Effector CD8-positive, alpha-beta T cell (primary cell): ENCODE measurements around the gene PRDM16.

Experiments
- DNase-seq: peaks from one replicate; lab custom pipeline; 2025; lab: John Stamatoyannopoulos, UW

The PRDM16 gene

DNA sequence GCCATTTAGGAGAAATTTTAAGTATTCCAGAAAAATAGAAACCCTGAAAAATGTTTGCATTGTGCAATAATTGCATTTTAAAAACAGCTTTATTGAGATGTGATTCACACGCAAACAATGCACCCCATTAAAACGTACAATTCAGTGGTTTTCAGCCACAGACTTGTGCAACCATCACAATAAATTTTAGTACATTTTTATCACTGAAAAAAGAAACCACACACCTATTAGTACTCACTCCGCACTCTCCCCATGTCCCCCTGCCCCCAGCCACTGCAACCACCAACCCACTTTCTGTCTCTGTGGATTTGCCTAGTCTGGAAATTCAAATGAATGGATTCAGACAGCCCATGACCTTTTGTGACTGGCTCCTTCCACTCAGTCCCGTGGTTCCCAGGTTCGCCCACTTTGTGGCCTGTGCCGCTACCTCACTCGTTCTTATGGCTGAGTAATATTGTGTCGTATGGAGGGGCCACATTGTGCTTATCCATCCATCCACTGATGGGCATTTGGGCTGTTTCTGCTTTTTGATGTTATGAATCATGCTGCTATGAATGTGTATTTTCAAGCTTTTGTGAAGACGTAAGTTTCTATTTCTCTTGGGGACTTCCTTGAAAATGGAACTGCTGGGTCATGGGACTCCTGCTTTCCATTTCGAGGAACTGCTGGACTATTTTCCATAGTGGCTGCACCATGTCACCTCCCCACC, 237.7 kb downstream of the PRDM16 start:
- no peak for DNase-seq

- no peak for DNase-seq
These were observed 238.4 kb downstream of the PRDM16 start for GRCh38 chr1:3307359-3307758.

DNA sequence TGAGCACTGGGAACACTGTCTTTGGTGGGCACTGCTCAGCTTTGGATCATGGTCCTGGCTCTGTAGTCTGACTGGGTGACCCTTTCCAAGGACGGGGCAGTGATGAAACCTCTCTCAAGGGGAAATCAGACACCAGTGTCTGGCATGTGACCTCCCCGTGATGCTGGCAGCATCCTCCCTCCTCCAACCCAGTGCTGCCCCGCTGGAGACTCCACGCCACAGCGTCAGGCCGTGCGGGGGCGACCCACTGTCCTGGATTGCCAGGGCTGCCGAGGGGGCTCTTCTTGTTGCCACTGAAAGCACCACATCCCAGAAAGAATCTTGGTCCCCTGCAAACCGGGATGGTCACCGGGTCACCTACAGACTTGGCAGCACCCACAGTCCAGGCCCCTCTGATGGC, 239.1 kb downstream of the PRDM16 start:
- DNase-seq = no peak

GRCh38 chr1:3310718-3311400, 241.9 kb downstream of the PRDM16 start:
- DNase-seq = no peak

- DNase-seq = no peak
These were observed 242.7 kb downstream of the PRDM16 start for GRCh38 chr1:3311711-3312110.

DNA sequence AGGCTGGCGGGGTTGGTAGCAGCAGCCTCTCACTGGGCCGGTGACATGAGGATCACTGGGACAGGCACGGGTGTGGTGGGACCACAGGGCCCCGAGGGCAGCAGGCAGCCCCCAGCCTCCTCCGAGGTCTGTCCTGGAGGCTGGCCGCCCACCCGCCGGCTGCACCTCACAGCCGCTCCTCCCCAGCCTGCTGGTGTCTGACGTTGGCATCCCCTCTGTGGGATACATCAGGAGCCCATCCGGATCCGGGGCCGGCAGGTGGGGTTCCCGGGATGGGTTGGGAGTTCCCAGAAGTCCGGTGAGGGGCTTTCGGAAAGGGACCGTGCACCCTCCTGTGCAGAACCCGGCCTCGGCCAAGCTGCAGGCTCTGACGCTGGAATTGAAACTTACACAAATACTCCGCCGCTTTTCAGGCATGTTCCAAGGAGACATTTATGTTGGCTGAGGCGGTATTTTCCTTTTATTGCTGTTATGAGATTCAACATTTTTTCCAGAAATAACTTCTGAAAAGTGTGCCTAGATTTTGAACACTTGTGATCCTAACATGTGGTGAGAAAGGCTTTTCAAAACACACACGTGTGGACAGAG, 243.4 kb downstream of the PRDM16 start:
- DNase-seq = no peak

DNA sequence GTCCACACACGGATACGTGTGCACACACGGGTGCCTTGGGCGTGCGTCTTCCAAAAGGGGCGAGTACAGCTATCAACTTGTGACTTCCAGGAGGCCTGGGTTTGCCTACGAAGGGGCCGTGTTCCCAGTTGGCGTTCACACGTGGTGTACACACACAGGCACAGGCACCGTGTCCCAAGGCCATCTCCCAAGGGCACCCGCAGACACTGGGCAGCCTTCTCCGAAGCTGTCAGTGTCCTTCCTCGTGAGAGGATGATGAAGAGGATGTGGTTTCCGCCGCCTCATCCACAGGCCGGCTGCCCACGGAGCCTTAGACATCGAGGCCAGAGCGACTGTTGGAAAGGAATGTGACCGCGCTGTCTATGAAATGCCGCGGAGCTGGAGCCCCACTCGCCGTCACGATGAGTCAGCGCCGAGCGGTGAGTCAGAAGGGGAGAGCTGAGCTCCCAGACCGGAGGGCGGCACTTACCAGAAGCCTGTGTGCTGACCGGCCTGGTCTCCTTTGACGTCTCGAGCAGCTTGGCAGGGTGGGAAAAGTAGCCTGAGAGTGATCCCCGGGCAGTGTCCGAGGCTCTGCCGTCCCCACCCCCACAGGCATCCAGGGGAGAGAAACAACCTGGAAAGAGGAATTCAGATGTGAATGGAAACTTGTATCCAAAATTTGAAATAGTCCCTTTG, 244.0 kb downstream of the PRDM16 start:
- no peak for DNase-seq

- DNase-seq = no peak
These were observed 244.6 kb downstream of the PRDM16 start for GRCh38 chr1:3313576-3313950.

GRCh38 chr1:3314491-3315381, 245.7 kb downstream of the PRDM16 start:
- DNase-seq = no peak

- DNase-seq = no peak
These were observed 246.7 kb downstream of the PRDM16 start for GRCh38 chr1:3315399-3316339.

- DNase-seq = no peak
These were observed 247.4 kb downstream of the PRDM16 start for GRCh38 chr1:3316340-3316943.

DNA sequence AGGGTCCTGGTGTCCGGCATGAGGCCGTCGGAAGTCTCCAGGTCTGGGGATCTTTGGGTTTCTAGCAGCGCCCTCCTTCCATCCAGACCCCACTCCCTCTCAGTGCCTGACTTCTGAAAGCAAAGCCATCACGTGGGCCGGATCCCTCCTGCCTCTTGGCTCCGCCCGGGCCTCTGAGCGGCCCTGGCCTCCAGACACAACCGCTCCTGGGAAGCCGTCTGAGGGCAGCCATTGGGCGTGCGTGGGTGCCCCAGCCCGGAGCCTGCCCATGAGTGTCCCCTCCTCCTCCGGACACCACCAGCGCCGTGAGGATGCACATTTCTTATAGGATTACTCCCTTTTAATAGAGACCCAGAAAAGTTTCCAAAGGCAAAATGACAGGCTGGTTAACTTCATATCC, 248.5 kb downstream of the PRDM16 start:
- DNase-seq = no peak

DNA sequence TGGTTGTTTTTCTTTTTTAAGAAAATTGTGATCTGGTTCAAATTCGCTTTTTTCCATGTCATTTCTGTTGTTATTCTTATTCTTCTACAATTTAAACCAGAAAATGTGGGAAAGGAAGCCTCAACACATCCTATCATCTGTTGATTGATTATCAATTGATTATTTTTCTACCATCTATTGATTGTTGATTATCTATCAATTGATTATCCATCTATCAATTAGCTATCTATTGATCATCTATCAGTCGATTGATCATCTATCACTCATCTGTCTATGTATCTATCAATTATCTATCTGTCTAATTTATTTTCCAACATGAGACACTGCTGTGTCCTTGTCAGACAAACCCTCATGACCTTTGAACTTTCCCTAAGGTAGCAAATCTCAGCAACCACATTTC, 249.3 kb downstream of the PRDM16 start:
- no peak for DNase-seq

DNA sequence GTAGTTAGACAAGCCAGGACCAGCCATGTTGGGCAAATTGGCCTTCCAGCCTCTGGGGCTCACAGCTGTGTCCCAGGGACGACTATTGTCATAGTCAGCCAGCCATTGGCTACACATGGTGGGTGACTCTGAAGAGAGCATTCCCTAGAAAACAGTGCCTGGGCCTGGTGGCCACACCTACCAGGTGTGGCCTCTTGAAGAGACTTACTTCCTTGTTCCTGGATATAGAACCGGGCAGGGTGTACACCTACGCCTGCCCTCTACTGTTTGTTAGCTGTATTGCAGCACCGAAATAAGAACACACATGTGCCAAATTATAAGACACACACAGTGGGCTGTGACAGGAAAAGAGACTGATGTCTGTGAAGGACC, 250.9 kb downstream of the PRDM16 start:
- DNase-seq = no peak

GRCh38 chr1:3320246-3321152, 251.5 kb downstream of the PRDM16 start:
- DNase-seq = no peak

GRCh38 chr1:3321559-3322449, 252.8 kb downstream of the PRDM16 start:
- no peak for DNase-seq

GRCh38 chr1:3322450-3323020, 253.5 kb downstream of the PRDM16 start:
- DNase-seq = no peak
